Measurements from ENCODE around the gene NOL11.

DNA sequence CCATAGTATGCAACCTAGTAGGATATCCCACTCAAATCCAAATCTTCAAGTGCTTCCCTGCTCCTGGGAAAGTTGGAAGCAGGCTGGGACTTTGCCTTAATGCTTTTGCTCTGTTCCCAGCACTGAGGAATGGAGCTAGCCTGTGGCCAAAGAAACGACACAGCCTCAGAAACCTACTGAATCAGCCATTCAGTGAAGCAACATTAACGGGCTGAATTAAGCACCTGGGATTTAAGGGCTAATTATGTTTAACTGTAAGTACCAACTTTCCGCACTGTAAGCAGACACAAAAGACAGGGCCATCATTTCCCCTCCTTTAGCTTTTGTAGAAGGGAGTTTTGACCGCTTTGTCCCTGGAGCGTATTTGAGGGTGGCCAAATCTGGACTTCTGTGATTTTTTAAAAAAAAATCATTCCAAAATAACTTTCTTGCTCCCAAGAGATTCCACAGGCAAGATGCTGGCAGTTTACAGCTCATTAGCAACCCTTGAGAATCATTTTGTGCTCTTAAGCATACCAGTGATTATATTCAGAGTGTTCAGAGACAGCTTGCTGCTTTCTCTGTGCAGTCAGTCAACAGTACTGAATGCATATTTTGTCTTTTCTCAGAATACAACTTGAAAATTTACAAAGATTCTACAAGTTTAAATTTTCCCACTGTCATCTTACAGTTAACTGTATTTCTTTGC lies 17.6 kb upstream of the NOL11 start:
- TF ChIP-seq, protein P1, sequence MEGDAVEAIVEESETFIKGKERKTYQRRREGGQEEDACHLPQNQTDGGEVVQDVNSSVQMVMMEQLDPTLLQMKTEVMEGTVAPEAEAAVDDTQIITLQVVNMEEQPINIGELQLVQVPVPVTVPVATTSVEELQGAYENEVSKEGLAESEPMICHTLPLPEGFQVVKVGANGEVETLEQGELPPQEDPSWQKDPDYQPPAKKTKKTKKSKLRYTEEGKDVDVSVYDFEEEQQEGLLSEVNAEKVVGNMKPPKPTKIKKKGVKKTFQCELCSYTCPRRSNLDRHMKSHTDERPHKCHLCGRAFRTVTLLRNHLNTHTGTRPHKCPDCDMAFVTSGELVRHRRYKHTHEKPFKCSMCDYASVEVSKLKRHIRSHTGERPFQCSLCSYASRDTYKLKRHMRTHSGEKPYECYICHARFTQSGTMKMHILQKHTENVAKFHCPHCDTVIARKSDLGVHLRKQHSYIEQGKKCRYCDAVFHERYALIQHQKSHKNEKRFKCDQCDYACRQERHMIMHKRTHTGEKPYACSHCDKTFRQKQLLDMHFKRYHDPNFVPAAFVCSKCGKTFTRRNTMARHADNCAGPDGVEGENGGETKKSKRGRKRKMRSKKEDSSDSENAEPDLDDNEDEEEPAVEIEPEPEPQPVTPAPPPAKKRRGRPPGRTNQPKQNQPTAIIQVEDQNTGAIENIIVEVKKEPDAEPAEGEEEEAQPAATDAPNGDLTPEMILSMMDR (conservative IDR thresholded peaks at IDR 0.05; ENCODE audit: low read length) = no peak
- TF ChIP-seq EZH2phosphoT487 (IDR thresholded peaks at IDR 0.05; ENCODE audit: borderline replicate concordance, low read depth, low read length) = no peak
